H9 (cell line): Measurements from ENCODE around the gene PEAK3. TPM values are rescaled to one million over a fixed set of nuclear protein-coding genes. Genes with fewer than 3 reads are reported as not detected.

Source experiments
- DNase-seq: peaks from one replicate; pipeline ENCODE4 v3.0.0-alpha.2; 2017
- H2AFZ ChIP-seq: one replicate; pipeline ENCODE4 v1.6.1; 2013; ENCODE audit warnings: mild to moderate bottlenecking, low read length, control low read depth, moderate library complexity
- H2AK5ac ChIP-seq: 2 replicates; pipeline ENCODE4 v1.6.1; 2013; ENCODE audit warnings: low read length, control low read depth, mixed read lengths; ENCODE audit not compliant: insufficient read length
- H2BK120ac ChIP-seq: one replicate; pipeline ENCODE4 v1.6.1; 2013; ENCODE audit warnings: low read depth, mild to moderate bottlenecking, low read length, control low read depth, inconsistent platforms; ENCODE audit not compliant: poor library complexity, severe bottlenecking
- H2BK12ac ChIP-seq: 2 replicates; pipeline ENCODE4 v1.6.1; 2013; ENCODE audit warnings: low read length, control low read depth, mixed read lengths, low read depth; ENCODE audit not compliant: insufficient read length
- H2BK15ac ChIP-seq: 2 replicates; pipeline ENCODE4 v1.6.1; 2013; ENCODE audit warnings: low read depth, low read length, control low read depth
- H2BK20ac ChIP-seq: one replicate; pipeline ENCODE4 v1.6.1; 2013; ENCODE audit warnings: low read depth, mild to moderate bottlenecking, low read length, control low read depth, inconsistent platforms; ENCODE audit not compliant: poor library complexity, severe bottlenecking
- H2BK5ac ChIP-seq: 2 replicates; pipeline ENCODE4 v1.6.1; 2013; ENCODE audit warnings: low read length, control low read depth, mixed read lengths; ENCODE audit not compliant: insufficient read length
- H3K14ac ChIP-seq: 2 replicates; pipeline ENCODE4 v1.6.1; 2013; ENCODE audit warnings: low read length, control low read depth; ENCODE audit not compliant: insufficient read depth
- H3K18ac ChIP-seq: 2 replicates; pipeline ENCODE4 v1.6.1; 2013; ENCODE audit warnings: low read depth, mild to moderate bottlenecking, mixed read lengths, low read length, control low read depth; ENCODE audit not compliant: insufficient read length
- H3K23ac ChIP-seq: 2 replicates; pipeline ENCODE4 v1.6.1; 2013; ENCODE audit warnings: low read length, control low read depth, mixed read lengths, low read depth; ENCODE audit not compliant: insufficient read length
- H3K23me2 ChIP-seq: 2 replicates; pipeline ENCODE4 v1.6.1; 2013; ENCODE audit warnings: low read depth, mild to moderate bottlenecking, mixed read lengths, low read length, control low read depth; ENCODE audit not compliant: insufficient read length, poor library complexity, severe bottlenecking
- H3K27ac ChIP-seq: 2 replicates; pipeline ENCODE4 v1.5.1; 2013; ENCODE audit warnings: low read length, control low read depth, mixed read lengths, low read depth; ENCODE audit not compliant: insufficient read length
- H3K27me3 ChIP-seq: 2 replicates; pipeline ENCODE4 v1.6.1; 2013; ENCODE audit warnings: low read length, control low read depth, inconsistent platforms; ENCODE audit not compliant: insufficient read depth
- H3K4ac ChIP-seq: 2 replicates; pipeline ENCODE4 v1.6.1; 2013; ENCODE audit warnings: low read depth, mild to moderate bottlenecking, control low read depth, inconsistent platforms, low read length, moderate library complexity
- H3K4me1 ChIP-seq: 2 replicates; pipeline ENCODE4 v1.6.1; 2013; ENCODE audit warnings: low read length, control low read depth, inconsistent platforms; ENCODE audit not compliant: insufficient read depth
- H3K4me2 ChIP-seq: 2 replicates; pipeline ENCODE4 v1.6.1; 2013; ENCODE audit warnings: low read length, control low read depth, mixed read lengths; ENCODE audit not compliant: insufficient read length, insufficient read depth
- H3K56ac ChIP-seq: 2 replicates; pipeline ENCODE4 v1.6.1; 2013; ENCODE audit warnings: low read depth, mild to moderate bottlenecking, mixed read lengths, low read length, control low read depth; ENCODE audit not compliant: insufficient read length
- H3K79me1 ChIP-seq: 2 replicates; pipeline ENCODE4 v1.6.1; 2013; ENCODE audit warnings: low read depth, mild to moderate bottlenecking, moderate library complexity, low read length, control low read depth, inconsistent platforms; ENCODE audit not compliant: insufficient read depth, poor library complexity, severe bottlenecking
- H3K79me2 ChIP-seq: 2 replicates; pipeline ENCODE4 v1.6.1; 2013; ENCODE audit warnings: low read length, control low read depth, inconsistent platforms; ENCODE audit not compliant: insufficient read depth
- H3K9ac ChIP-seq: 2 replicates; pipeline ENCODE4 v1.6.1; 2013; ENCODE audit warnings: low read length, control low read depth, mixed read lengths; ENCODE audit not compliant: insufficient read length; ENCODE audit errors: extremely low read depth
- H3K9me3 ChIP-seq: one replicate; pipeline ENCODE4 v1.6.1; 2013; ENCODE audit warnings: low read depth, low read length, inconsistent platforms; ENCODE audit not compliant: control insufficient read depth
- H3T11ph ChIP-seq: one replicate; pipeline ENCODE4 v1.6.1; 2013; ENCODE audit warnings: mild to moderate bottlenecking, low read length, control low read depth, inconsistent platforms
- H4K20me1 ChIP-seq: one replicate; pipeline ENCODE4 v1.6.1; 2013; ENCODE audit not compliant: control insufficient read depth, insufficient read length, insufficient read depth
- H4K5ac ChIP-seq: 2 replicates; pipeline ENCODE4 v1.6.1; 2013; ENCODE audit warnings: low read depth, mild to moderate bottlenecking, mixed read lengths, low read length, control low read depth; ENCODE audit not compliant: insufficient read length
- H4K8ac ChIP-seq: replicated peaks from 2 replicates; pipeline ENCODE4 v1.6.1; 2013; ENCODE audit warnings: low read length, control low read depth, mixed read lengths, low read depth; ENCODE audit not compliant: insufficient read length
- H4K91ac ChIP-seq: 2 replicates; pipeline ENCODE4 v1.6.1; 2013; ENCODE audit warnings: low read depth, mild to moderate bottlenecking, moderate library complexity, mixed read lengths, low read length, control low read depth; ENCODE audit not compliant: insufficient read length
- H3K27ac Mint-ChIP-seq, 3 experiments: 2 replicates in 2 of 3; 3 replicates in 1 of 3; pipeline ENCODE4 v1.8.0; 2020 to 2021; ENCODE audit warnings: mixed read lengths in 3 of 3, mild to moderate bottlenecking in 1 of 3, moderate library complexity in 1 of 3
- H3K27me3 Mint-ChIP-seq: 2 replicates; pipeline ENCODE4 v1.8.0; 2021; ENCODE audit warnings: low read depth, mild to moderate bottlenecking, moderate library complexity, mixed read lengths
- H3K36me3 Mint-ChIP-seq, 3 experiments: 2 replicates in 2 of 3; 3 replicates in 1 of 3; pipeline ENCODE4 v1.8.0; 2020 to 2021; ENCODE audit warnings: low read depth in 3 of 3, mixed read lengths in 3 of 3; ENCODE audit not compliant: insufficient read depth in 1 of 3
- H3K4me1 Mint-ChIP-seq, 2 experiments: 2 replicates each; pipeline ENCODE4 v1.8.0; 2020; ENCODE audit warnings: mixed read lengths in 2 of 2
- H3K4me3 Mint-ChIP-seq, 2 experiments: 2 replicates in 1 of 2; 3 replicates in 1 of 2; pipeline ENCODE4 v1.8.0; 2020 to 2021; ENCODE audit warnings: mild to moderate bottlenecking in 2 of 2, mixed read lengths in 2 of 2, moderate library complexity in 1 of 2
- H3K9me3 Mint-ChIP-seq, 2 experiments: 2 replicates in 1 of 2; 3 replicates in 1 of 2; pipeline ENCODE4 v1.8.0; 2020; ENCODE audit warnings: mild to moderate bottlenecking in 2 of 2, mixed read lengths in 2 of 2, moderate library complexity in 1 of 2
- WGBS: extraction: QIAGEN DNeasy Blood & Tissue Kit; methylation state at CpG from one replicate; pipeline ENCODE4 v1.1.7; 2013; ENCODE audit warnings: missing lambda C conversion rate, low lambda C conversion rate, mixed read lengths; ENCODE audit not compliant: insufficient read length; ENCODE audit errors: extremely low coverage; 5-methylcytosine and 5-hydroxymethylcytosine counted together
- total RNA-seq: library from RNA; stranded (reverse); gene quantifications from 2 replicates; pipeline ENCODE4 v1.2.1, GENCODE V29; 2021
- TF ChIP-seq, protein P1 (sequence below): fragments of 200-600 bp; sonication (generic); conservative IDR thresholded peaks from 3 replicates; pipeline ENCODE4 v1.8.0; 2021; ENCODE audit warnings: antibody characterized with exemption, mild to moderate bottlenecking

Gene PEAK3
- total RNA-seq, 1 experiment from 2014 or later, result not detected

- DNase-seq, result peak; percentile 34
- Histone ChIP-seq H2BK12ac (no peak overlapping the region), H3K23ac (no peak overlapping the region), H2BK20ac (no peak overlapping the region), H3K9me3 (no peaks in the 10 kb centered on the region), H4K8ac (no peak overlapping the region), H2AFZ (no peak overlapping the region), H4K91ac (no peak overlapping the region), H3K4me1 (0 out of 2 replicates have a peak, but pooled peaks cover 2% of the 10 kb centered on the region), H2AK5ac (no peak overlapping the region), H3K4ac (no peak overlapping the region), H2BK120ac (no peak overlapping the region), H3K56ac (no peak overlapping the region), H3K79me1 (no peaks in the 10 kb centered on the region), H3K14ac (no peak overlapping the region; the same call in 1 of the 2 replicates), H3K27ac (no peak overlapping the region), H3T11ph (no peak overlapping the region), H4K5ac (no peak overlapping the region), H3K23me2 (peaks cover 4% of the 10 kb centered on the region), H4K20me1 (peaks cover 2% of the 10 kb centered on the region), H2BK15ac (no peak overlapping the region), H3K79me2 (peaks cover 24% of the 10 kb centered on the region; the same call in 1 of the 2 replicates), H2BK5ac (no peak overlapping the region), H3K9ac (peak overlapping the region; percentile 70), H3K4me2 (peak overlapping the region; percentile 61), H3K27me3 (no peaks in the 10 kb centered on the region), H3K18ac (no peak overlapping the region)
- Mint-ChIP-seq H3K4me3 (peak overlapping the region; percentile 91 to 97), H3K27ac (peak overlapping the region; percentile 89 to 97 (median 94); a peak in 6 of 7 replicates), H3K27me3 (peaks cover 6% of the 10 kb centered on the region; the same call in 1 of the 2 replicates), H3K36me3 (peaks cover 21 to 42% (median 28%) of the 10 kb centered on the region in 3 experiments), H3K9me3 (no peaks in the 10 kb centered on the region; a peak in 3 of 5 replicates), H3K4me1 (peaks cover 22 to 33% of the 10 kb centered on the region in 2 experiments)
- TF ChIP-seq, protein P1, sequence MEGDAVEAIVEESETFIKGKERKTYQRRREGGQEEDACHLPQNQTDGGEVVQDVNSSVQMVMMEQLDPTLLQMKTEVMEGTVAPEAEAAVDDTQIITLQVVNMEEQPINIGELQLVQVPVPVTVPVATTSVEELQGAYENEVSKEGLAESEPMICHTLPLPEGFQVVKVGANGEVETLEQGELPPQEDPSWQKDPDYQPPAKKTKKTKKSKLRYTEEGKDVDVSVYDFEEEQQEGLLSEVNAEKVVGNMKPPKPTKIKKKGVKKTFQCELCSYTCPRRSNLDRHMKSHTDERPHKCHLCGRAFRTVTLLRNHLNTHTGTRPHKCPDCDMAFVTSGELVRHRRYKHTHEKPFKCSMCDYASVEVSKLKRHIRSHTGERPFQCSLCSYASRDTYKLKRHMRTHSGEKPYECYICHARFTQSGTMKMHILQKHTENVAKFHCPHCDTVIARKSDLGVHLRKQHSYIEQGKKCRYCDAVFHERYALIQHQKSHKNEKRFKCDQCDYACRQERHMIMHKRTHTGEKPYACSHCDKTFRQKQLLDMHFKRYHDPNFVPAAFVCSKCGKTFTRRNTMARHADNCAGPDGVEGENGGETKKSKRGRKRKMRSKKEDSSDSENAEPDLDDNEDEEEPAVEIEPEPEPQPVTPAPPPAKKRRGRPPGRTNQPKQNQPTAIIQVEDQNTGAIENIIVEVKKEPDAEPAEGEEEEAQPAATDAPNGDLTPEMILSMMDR, result no peak
- WGBS, result no CpG with 5 or more reads among the region's 43 CpGs
Observed at GRCh38 chr19:2271234-2272103, 10.5 kb downstream of the PEAK3 start.
